Tibial nerve (tissue), 3 donors: Measurements from ENCODE around the gene RDH14.

Experiments used
- CTCF ChIP-seq, 5 experiments: fragments of 200-600 bp in 3 of 5; fragments of 450-650 bp in 2 of 5; sonication (generic) in 3 of 5; IDR thresholded peaks; one replicate each; pipeline ENCODE4 v1.5.1; 2016 to 2019; ENCODE audit warnings: antibody characterized with exemption in 5 of 5, mild to moderate bottlenecking in 3 of 5, moderate library complexity in 2 of 5
- POLR2A ChIP-seq, 2 donors: fragments of 450-650 bp; IDR thresholded peaks; one replicate each; pipeline ENCODE4 v1.6.1; 2017; ENCODE audit warnings: antibody characterized with exemption in 2 of 2, mild to moderate bottlenecking in 2 of 2, moderate library complexity in 2 of 2

GRCh38 chr2:18605115-18605514 is 44.7 kb upstream of the RDH14 start:
- TF ChIP-seq CTCF (IDR thresholded peaks at IDR 0.05) = no peak
- TF ChIP-seq POLR2A (IDR thresholded peaks at IDR 0.05) = no peak
